WTC11 (cell line): Measurements from ENCODE around the gene CDKN1B.

Experiments used
- AFF4 ChIP-seq: sonication (generic); formaldehyde crosslinking; IDR thresholded peaks from 2 replicates; pipeline ENCODE4 v1.8.1; 2023; ENCODE audit warnings: mild to moderate bottlenecking, missing genetic modification reagents, borderline replicate concordance
- ATF1 ChIP-seq: sonication (generic); formaldehyde crosslinking; IDR thresholded peaks from 2 replicates; pipeline ENCODE4 v1.8.1; 2023; ENCODE audit warnings: mild to moderate bottlenecking, moderate library complexity, missing genetic modification reagents
- ATF2 ChIP-seq: sonication (generic); formaldehyde crosslinking; IDR thresholded peaks from 2 replicates; pipeline ENCODE4 v1.8.1; 2022; ENCODE audit warnings: low read depth, missing genetic modification reagents, borderline replicate concordance
- CTCF ChIP-seq: fragments of 200-600 bp; IDR thresholded peaks from 2 replicates; pipeline ENCODE4 v1.8.0; 2022; ENCODE audit warnings: antibody characterized with exemption
- JUN ChIP-seq: sonication (generic); formaldehyde crosslinking; IDR thresholded peaks from 2 replicates; pipeline ENCODE4 v1.8.0; 2023; ENCODE audit warnings: mild to moderate bottlenecking, missing genetic modification reagents
- MLX ChIP-seq: sonication (generic); formaldehyde crosslinking; IDR thresholded peaks from 2 replicates; pipeline ENCODE4 v1.8.1; 2023; ENCODE audit warnings: mild to moderate bottlenecking, missing genetic modification reagents, moderate library complexity
- SOX15 ChIP-seq: fragments of 250-450 bp; sonication (Bioruptor Pico); IDR thresholded peaks from 2 replicates; pipeline ENCODE4 v1.9.0; 2021; ENCODE audit warnings: mild to moderate bottlenecking
- SP1 ChIP-seq: sonication (generic); formaldehyde crosslinking; conservative IDR thresholded peaks from 2 replicates; pipeline ENCODE4 v1.8.1; 2022; ENCODE audit warnings: missing genetic modification reagents
- USF2 ChIP-seq: sonication (generic); formaldehyde crosslinking; IDR thresholded peaks from 2 replicates; pipeline ENCODE4 v1.8.1; 2023; ENCODE audit warnings: mild to moderate bottlenecking, missing genetic modification reagents, moderate library complexity

- TF ChIP-seq SP1 (CRISPR knock-in tag) (no peak), USF2 (no peak), ATF1 (no peak), CTCF (no peak), JUN (CRISPR knock-in tag) (no peak), AFF4 (no peak), MLX (CRISPR knock-in tag) (no peak), ATF2 (CRISPR knock-in tag) (no peak), SOX15 (no peak)
These were observed 11.2 kb upstream of the CDKN1B start for GRCh38 chr12:12705838-12706520.
